ENCODE results near the gene RCE1.

GRCh38 chr11:66880496-66881450 is 37.5 kb downstream of the RCE1 start:
- TF ChIP-seq, protein P1, sequence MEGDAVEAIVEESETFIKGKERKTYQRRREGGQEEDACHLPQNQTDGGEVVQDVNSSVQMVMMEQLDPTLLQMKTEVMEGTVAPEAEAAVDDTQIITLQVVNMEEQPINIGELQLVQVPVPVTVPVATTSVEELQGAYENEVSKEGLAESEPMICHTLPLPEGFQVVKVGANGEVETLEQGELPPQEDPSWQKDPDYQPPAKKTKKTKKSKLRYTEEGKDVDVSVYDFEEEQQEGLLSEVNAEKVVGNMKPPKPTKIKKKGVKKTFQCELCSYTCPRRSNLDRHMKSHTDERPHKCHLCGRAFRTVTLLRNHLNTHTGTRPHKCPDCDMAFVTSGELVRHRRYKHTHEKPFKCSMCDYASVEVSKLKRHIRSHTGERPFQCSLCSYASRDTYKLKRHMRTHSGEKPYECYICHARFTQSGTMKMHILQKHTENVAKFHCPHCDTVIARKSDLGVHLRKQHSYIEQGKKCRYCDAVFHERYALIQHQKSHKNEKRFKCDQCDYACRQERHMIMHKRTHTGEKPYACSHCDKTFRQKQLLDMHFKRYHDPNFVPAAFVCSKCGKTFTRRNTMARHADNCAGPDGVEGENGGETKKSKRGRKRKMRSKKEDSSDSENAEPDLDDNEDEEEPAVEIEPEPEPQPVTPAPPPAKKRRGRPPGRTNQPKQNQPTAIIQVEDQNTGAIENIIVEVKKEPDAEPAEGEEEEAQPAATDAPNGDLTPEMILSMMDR (conservative IDR thresholded peaks at IDR 0.05) = no peak
- TF ChIP-seq ZFX (IDR thresholded peaks at IDR 0.05) = no peak

Data from C4-2B (cell line).